GM21526 (cell line): ENCODE results near the gene IRF8.
"Not testable (repeated sequence)": the region's sequence is repeated elsewhere in the genome, so short reads cannot be mapped to it uniquely, and the experiment has no call there.

Source experiments
- ATAC-seq: cut with Tn5 transposase; IDR thresholded peaks from one replicate; pipeline ENCODE4 v1.9.1; 2021; ENCODE audit warnings: moderate library complexity; ENCODE audit not compliant: unreplicated experiment, low FRiP score

Gene IRF8

DNA sequence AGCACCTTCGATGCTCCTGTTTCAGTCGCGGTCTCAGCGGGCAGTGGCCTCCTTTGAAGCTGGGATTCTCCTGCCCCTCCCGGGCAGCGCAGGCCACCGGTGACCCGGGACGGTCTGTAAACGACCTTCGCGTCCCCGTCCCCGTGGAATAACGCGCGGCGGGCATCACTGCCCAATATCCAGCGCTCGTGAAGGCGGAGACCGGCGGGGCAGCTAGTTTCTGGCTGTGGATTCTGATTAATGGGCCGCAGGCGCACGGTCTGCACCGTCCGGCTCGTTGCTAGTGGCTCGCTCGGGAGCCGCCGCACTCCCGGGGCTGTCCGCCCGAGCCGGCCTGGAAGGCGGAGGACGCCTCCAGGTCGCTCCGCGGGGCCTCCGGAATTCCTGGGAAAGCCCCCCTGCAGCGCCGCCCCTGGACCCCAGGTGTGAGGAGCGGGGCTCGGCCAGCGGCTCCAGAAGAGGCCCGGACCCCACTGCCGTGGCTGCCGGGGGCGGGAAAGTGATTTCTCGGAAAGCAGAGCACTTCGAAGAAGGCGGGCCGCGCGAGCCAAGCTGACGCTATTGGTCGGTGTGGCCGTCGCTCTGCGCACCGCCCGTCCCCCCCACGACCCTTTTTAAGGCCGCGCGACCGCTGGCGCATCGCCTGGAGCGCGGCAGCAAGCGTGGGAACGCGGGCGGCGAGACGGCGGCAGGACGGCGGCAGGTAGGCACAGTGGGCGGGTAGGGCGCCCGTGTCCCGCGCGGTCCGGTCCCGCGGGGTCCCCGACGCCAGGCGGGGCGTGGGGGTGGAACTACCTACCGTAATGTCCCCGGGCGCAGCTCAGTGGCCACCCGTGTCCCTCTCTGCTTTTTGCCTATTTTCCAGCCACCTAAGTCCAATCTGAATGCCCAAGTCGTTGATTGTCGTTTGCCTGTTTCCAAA is at the start of gene IRF8:
IRF8 (plus strand) TSS at position 642 of the 922 bp plus-strand sequence. CDS start 3,854 bp downstream, outside the sequence.
- peak; percentile 44 for ATAC-seq

GRCh38 chr16:85849388-85849787 is 49.6 kb upstream of the IRF8 start:
- ATAC-seq, result no peak

DNA sequence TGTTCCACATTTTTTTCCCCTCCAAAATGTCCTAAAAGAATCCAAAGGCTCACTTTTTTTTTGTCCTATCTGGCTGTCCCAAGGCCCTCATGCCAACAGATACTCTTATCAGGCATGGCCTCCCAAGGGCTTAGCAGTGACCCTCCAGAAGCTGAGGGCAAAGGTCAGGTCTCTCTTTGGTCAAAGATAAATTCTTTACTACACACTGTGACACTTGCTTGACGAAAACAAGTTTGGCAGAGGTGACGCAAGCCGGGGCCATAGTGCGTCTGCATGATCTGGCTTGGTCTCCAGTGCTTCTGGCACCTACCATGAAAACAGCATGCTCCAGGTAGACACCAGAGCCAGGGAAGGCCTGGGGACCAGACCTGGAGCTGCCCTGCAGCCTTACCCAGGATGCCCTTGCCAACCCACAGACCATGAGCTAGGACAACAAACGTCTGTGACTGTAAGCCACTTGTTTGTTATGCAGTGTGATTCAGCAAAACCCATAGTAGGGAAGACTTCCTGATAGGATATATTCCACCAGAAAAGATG is 48.5 kb upstream of the IRF8 start:
- no peak for ATAC-seq

DNA sequence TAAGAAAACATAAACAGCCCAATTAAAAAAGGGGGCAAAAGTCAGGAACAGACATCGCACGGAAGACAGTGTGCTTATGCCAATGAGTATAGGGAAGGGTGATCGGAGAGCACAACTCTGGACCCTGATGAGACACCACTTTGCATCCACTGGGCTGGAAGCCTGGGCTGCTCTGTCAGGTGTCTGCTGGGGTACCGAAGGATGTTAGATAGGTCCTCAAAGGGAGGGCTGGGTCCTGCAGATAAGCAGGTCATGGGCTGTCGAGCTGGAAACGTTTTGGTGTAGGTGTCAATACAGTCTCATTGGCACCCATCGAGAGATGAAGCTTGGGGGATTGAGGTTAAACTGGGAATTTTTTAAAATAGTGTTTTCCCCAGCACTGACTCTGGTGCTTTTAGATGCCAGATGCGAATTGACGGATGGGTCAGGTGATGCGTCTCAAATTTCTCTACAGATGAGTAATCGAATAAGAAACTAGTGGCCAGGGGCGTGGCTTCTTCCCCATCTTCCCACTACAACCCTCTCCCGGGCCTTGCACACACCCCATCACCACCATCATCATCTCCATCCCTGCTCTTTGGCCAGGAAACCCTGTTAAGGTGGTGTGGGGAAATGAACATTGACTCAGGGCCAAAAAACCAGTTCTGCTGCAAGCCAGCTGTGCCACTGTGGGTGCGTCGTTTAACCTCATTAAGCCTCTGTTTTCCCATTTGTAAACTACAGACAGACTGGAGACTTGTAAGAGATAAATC is 47.8 kb upstream of the IRF8 start:
- no peak for ATAC-seq

DNA sequence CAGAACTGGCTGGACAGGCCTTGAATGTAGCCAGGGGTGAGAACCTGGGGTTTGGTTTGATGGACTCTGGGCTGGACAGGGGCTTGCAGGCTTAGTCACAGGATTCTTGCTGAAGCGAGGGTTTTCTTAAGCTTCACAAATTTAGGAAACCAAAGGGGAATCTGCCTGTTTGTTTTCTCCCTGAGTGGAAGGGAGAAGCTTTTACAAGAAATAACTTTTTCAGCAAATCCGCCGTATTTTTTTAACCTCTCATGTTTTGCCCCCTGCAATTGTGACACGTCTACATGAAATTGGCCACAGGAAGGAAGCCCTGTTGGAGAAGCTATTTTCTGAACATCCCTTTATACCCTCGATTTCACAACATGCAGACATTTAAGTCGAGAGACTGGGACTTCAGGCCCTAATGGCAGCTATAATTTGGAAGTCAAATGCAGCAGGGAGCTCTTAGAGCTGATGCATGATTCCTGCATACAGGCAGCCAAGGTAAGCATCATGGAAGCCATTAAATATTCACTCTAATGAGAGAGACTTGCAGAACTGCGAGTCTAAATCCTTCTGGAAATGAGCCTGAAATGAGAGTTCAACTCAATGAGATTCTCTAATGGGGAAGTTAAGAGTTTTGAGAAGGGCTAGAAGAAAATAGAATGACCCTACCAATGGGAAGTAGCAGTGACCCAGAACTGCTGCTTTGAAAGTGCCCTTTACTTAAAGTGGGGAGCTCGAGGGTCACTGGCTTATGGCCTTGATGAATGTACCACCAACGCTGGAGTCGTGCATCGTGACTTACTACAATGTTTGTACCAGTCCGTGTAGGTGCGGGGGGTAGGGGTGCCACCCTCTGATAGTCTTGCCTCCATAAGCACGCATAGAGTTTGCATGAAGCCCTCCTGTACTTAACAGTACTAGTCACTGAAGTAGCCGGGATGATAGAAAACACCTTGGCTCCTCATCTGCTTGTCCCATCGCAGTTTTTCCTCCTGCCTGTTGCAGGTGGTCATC is 45.1 kb upstream of the IRF8 start:
- no peak for ATAC-seq

GRCh38 chr16:85854935-85855334 is 44.0 kb upstream of the IRF8 start:
- ATAC-seq, result no peak

DNA sequence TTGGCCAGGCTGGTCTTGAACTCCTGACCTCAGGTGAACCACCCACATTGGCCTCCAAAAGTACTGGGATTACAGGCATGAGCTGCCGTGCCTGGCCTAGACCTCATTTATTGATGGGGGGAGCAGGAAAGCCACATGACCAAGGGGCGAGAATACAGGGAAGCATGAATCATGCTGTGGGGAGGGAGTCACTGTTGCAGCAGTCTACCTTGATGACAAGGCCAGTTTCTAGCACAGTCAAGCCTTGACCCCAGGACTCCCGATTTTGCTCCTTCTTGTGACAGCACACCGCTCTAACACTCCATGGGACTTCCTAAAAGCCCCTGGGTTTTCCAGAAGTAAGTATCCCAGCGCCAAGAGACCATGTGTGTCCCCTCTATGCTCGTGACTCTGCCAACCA is 42.9 kb upstream of the IRF8 start:
- ATAC-seq, result no peak

DNA sequence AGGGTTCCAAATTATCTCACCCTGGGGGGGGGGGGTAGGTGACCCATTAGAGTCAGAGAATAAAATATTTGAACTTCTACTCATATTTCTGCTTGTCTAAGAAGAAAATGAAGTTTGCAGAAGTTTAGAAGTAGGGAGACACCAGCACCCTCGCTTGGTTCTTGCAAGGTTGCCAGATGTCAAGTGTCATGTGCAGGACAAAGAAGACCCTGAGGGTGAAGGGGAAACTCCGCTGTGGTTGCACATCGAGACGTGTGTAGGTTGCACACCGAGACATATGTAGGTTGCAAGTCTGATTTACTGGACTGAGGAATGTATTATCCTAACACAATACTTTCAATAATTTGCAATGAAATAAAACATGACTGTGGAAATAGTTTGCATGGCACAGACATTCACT is 42.4 kb upstream of the IRF8 start:
- no peak for ATAC-seq

DNA sequence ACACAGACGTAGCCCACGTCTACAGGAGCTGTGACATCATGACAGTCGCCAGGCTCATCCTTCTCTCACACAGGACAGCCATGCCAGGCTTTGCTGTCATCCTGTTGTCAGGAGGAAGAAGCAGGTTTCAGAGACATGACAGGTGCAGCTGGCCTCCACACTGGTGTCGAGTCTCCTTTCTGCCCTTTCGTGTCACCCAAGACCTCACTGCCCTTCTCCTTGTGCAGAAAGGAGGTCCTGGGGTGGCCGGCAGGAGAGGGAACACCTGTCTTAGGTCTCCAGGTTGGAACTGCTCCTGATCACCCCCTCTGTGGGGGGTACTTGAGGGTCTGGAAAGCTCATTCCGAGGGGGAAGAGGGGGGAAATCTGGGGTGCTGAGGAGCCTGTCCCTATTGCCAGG is 41.6 kb upstream of the IRF8 start:
- no peak for ATAC-seq

DNA sequence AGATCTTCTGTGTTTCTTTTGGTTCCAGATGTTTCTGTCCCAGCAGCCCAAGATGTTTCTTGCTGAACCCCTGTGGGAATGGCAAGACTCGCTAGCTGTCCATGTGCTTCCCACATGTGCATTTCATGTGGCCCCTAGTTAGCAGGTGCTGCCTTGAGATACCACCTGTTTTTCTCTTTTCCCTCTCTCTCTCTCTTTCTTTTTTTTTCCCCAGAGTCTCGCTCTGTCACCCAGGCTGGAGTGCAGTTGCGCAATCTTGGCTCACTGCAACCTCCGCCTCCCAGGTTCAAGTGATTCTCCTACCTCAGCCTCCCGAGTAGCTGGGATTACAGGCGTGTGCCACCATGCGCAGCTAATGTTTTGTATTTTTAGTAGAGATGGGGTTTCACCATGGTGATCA is 40.4 kb upstream of the IRF8 start:
- ATAC-seq, result not testable (repeated sequence)

- ATAC-seq, result no peak
These were observed 39.8 kb upstream of the IRF8 start for GRCh38 chr16:85858984-85859817.

DNA sequence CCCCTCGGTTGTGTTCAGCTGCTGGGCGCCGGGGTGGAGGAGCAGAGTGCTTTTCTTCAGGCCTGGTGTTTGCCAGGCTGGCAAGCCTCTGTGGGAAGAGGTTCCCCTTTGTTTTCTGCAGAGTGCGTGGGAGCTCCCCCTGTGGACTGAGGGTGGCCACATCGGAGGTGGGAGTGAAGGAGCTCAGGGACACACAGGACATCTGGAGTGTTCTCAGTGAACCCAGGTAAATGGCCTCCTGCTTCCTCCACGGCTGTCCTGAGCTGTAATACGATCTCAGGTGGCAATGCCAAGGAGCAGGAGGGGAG is 39.2 kb upstream of the IRF8 start:
- ATAC-seq, result no peak

- no peak for ATAC-seq
These were observed 38.4 kb upstream of the IRF8 start for GRCh38 chr16:85860413-85861094.

DNA sequence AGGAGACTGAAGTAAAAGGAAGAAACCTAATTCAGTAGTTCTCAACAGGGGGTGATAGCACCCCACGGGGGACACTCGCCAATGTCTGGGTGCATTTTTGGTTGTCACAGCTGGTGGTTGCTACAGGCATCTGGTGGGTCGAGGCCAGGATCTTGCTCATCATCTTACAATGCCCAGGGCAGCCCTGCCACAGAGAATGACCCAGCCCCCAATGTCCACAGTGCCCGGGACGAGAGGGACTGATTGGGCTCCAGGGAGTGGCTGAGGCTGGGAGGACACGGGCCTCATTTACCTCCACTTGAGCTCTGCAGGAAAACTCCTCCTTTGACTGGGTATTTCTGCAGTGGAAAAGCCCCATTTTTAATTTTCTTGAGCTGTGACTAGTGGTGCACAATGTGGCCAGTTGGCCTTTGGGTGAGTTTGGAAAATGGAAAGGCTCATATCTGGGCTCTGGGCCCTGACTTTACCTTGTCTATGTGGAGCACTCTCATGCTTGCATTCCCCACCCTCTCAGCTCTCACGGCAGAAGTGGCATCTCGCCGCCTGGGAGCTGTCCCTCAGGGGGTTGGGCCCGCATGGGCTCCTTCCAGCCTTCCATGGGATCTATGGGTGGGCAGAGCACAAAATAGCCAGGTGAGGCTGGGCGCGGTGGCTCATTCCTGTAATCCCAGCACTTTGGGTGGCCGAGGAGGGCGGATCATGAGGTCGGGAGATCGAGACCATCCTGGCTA is 37.7 kb upstream of the IRF8 start:
- ATAC-seq, result no peak

DNA sequence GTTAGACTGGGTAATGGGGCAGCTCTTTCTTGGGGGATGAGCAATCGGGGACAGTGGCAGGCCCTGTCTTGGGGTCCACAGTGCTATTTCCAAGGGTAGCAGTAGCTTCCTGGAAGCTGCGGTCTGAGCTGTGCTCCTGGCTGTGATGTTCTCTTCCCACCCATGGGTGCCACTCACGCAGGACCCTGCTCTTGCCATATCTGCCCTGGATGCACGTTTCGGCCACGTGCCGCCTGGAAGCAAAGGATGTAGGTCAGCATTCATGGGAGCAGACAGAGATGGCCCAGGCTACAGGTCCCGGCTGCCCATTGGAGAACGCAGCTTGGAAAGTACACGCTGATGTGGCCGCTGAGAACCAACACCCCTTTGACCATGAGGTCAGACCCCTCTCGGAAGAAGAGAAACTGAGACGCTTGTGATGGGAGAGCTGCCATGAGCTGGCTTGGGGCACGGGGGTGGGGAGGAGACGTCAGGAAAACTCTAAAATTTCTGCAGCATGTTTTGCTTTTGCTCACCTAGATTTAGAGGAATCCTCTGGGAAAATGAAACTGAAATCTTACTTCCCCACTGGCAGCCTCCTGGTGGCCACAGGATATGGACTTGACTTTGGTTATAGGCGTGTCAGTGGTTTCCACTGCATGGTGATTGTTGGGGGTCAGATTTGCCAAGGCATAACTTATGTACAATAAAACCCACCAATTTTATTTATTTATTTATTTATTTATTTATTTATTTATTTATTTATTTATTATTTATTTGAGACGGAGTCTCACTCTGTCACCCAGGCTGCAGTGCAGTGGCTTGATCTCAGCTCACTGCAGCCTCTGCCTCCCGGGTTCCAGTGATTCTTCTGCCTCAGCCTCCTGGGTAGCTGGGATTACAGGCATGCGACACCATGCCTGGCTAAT is 36.2 kb upstream of the IRF8 start:
- ATAC-seq, result no peak

DNA sequence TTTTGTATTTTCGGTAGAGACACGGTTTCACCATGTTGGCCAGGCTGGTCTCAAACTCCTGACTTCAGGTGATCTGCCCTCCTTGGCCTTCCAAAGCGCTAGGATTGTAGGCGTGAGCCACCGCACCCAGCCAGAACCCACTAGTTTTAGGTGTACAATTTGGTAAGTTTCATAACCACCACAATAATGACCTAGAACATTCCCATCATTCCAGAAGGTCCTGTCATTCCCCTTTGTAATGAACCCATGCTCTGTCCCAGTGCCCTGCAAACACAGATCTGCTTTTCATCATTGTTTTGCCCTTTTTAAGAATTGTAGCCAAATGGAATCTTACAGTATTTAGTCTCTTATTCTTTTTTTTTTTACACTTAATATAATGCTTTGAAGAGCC is 35.6 kb upstream of the IRF8 start:
- no peak for ATAC-seq

- ATAC-seq, result no peak
These were observed 34.0 kb upstream of the IRF8 start for GRCh38 chr16:85864965-85865364.
